Stomach (tissue), 9 donors: ENCODE data around the gene NOXO1. TPM values are rescaled to one million over a fixed set of nuclear protein-coding genes. Genes with fewer than 3 reads are reported as not detected.

Experiments
- DNase-seq, 2 donors: peaks; one replicate each; pipeline versions ENCODE4 v3.0.0 to v3.0.0-alpha.2; 2013 to 2019
- H3K27ac ChIP-seq, 5 donors: fragments of 200-600 bp in 4 of 5; sonication (generic) in 4 of 5; one replicate each; pipeline ENCODE4 v1.5.1; 2013 to 2019; ENCODE audit warnings: mild to moderate bottlenecking in 1 of 5, moderate library complexity in 1 of 5
- H3K27me3 ChIP-seq, 3 donors: fragments of 200-600 bp; sonication (generic); one replicate each; pipeline ENCODE4 v1.5.1; 2017 to 2019; ENCODE audit warnings: mixed run types in 1 of 3
- H3K36me3 ChIP-seq, 4 donors: fragments of 200-600 bp; sonication (generic); 1 replicate in 3 of 4; 2 replicates in 1 of 4; pipeline ENCODE4 v1.5.1; 2016 to 2019
- H3K4me1 ChIP-seq, 4 donors: fragments of 200-600 bp; sonication (generic); one replicate each; pipeline ENCODE4 v1.5.1; 2016 to 2019
- H3K4me3 ChIP-seq, 4 donors: fragments of 200-600 bp; sonication (generic) in 3 of 4; one replicate each; pipeline ENCODE4 v1.5.1; 2016 to 2019; ENCODE audit warnings: mild to moderate bottlenecking in 1 of 4
- H3K9me3 ChIP-seq, 4 donors: fragments of 200-600 bp; sonication (generic); one replicate each; pipeline ENCODE4 v1.5.1; 2016 to 2019
- EP300 ChIP-seq: sonication (generic); formaldehyde crosslinking; IDR thresholded peaks from one replicate; pipeline ENCODE4 v1.6.1; 2017; ENCODE audit warnings: antibody characterized with exemption
- POLR2A ChIP-seq, 4 donors: fragments of 450-650 bp; IDR thresholded peaks; one replicate each; pipeline ENCODE4 v1.6.1; 2016; ENCODE audit warnings: antibody characterized with exemption in 4 of 4, control low read depth in 2 of 4, mild to moderate bottlenecking in 1 of 4, moderate library complexity in 1 of 4
- POLR2AphosphoS5 ChIP-seq, 3 donors: sonication (generic); formaldehyde crosslinking; IDR thresholded peaks; one replicate each; pipeline ENCODE4 v1.6.1; 2016; ENCODE audit warnings: antibody characterized with exemption in 3 of 3
- WGBS, 5 donors: extraction: QIAGEN DNeasy Blood & Tissue Kit in 3 of 5; methylation state at CpG; one replicate each; pipeline versions ENCODE4 v1.1.5 to v1.1.7; 2013 to 2018; 5-methylcytosine and 5-hydroxymethylcytosine counted together
- intact Hi-C: fragments of 100-400 bp; cut with DNase I; formaldehyde crosslinking; loops from one replicate; pipeline ENCODE4 v1.15.1; 2023; ENCODE audit warnings: low total_unique reads
- polyA plus RNA-seq, 3 donors: library from polyadenylated mRNA; stranded (reverse); fragments of 200-250 nt; gene quantifications; one replicate each; pipeline ENCODE4 v1.2.3, GENCODE V29; 2013
- total RNA-seq, 5 donors: library from RNA; depleted of rRNA; stranded (reverse); fragments of >200 nt; gene quantifications; one replicate each; pipeline versions ENCODE4 v1.1.0 to v1.2.3, GENCODE V29; 2014 to 2016
- TF ChIP-seq, protein P1 (sequence below), 7 experiments: fragments of 450-650 bp in 4 of 7; fragments of 200-600 bp in 3 of 7; sonication (generic) in 3 of 7; IDR thresholded peaks; one replicate each; pipeline ENCODE4 v1.5.1; 2016 to 2019; ENCODE audit warnings: antibody characterized with exemption in 7 of 7, control low read depth in 2 of 7, mild to moderate bottlenecking in 1 of 7
- donor health status: healthy with polysubstance abuse.
- donor health status: Bipolar disorder and iron deficiency.
- donor health status: healthy.

Gene NOXO1
- total and polyA plus RNA-seq, 8 donors = 1.2 to 58.2 (median 3.0) TPM; not detected in 4

GRCh38 chr16:1991588-1991947 lies 10.3 kb upstream of the NOXO1 start:
- Histone ChIP-seq H3K27me3 (peaks cover 7 to 53% (median 35%) of the 10 kb centered on the region in 3 donors), H3K27ac (peak overlapping the region; percentile 40 to 73 (median 70)), H3K9me3 (no peaks in the 10 kb centered on the region), H3K4me3 (peak overlapping the region; percentile 38 to 45 (median 40)), H3K4me1 (peaks cover 27 to 44% (median 43%) of the 10 kb centered on the region in 4 donors), H3K36me3 (peaks cover 3 to 17% (median 9%) of the 10 kb centered on the region in 4 donors)
- no peak for DNase-seq
- 7 to 18% (median 18%) methylated on average over 10 to 22 of the region's 22 CpGs for WGBS, 5 donors
- intact Hi-C loops = no loop called here
- TF ChIP-seq POLR2A (IDR thresholded peaks at IDR 0.05) (no peak), POLR2AphosphoS5 (IDR thresholded peaks at IDR 0.05) (no peak), EP300 (no peak)
- TF ChIP-seq, protein P1, sequence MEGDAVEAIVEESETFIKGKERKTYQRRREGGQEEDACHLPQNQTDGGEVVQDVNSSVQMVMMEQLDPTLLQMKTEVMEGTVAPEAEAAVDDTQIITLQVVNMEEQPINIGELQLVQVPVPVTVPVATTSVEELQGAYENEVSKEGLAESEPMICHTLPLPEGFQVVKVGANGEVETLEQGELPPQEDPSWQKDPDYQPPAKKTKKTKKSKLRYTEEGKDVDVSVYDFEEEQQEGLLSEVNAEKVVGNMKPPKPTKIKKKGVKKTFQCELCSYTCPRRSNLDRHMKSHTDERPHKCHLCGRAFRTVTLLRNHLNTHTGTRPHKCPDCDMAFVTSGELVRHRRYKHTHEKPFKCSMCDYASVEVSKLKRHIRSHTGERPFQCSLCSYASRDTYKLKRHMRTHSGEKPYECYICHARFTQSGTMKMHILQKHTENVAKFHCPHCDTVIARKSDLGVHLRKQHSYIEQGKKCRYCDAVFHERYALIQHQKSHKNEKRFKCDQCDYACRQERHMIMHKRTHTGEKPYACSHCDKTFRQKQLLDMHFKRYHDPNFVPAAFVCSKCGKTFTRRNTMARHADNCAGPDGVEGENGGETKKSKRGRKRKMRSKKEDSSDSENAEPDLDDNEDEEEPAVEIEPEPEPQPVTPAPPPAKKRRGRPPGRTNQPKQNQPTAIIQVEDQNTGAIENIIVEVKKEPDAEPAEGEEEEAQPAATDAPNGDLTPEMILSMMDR (IDR thresholded peaks at IDR 0.05) = no peak

DNA sequence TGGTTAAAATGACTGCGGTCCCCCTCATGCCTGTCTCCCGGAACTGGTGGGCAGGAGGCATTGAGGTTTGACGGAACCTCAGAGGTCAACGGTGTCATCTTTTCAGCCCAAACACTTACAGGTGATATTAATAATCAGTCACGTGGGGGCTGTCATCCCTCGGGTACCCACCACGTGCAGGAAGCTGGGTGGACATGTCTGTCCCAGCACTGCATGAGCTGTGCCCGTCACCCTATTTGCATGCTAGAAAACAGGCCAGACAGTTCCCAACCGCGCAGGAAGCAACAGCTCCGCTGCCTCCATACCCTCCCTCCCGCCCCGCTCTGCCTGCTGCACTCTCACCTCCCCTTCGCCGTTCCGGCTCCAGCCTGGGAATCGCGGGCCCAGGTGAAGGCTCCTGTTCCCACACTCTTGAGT lies 9.9 kb upstream of the NOXO1 start:
- peak in 1 of 2 donors; percentile 51 for DNase-seq
- intact Hi-C loops = no loop called here
- H3K4me3 ChIP-seq = peak overlapping the region; percentile 30 to 45 (median 40)
- peaks cover 7 to 17% (median 13%) of the 10 kb centered on the region in 4 donors for H3K36me3 ChIP-seq
- H3K9me3 ChIP-seq = no peaks in the 10 kb centered on the region
- peaks cover 27 to 44% (median 42%) of the 10 kb centered on the region in 4 donors for H3K4me1 ChIP-seq
- no peak for TF ChIP-seq EP300
- peak in 1 of 3 donors; percentile 24 for TF ChIP-seq POLR2AphosphoS5 (IDR thresholded peaks at IDR 0.05)
- H3K27ac ChIP-seq = peak overlapping the region in 3 of 5 donors; percentile 70 to 73 (median 71)
- WGBS, 5 donors = 0 to 11% (median 9%) methylated on average over 3 to 18 of the region's 18 CpGs
- H3K27me3 ChIP-seq = peaks cover 7 to 53% (median 35%) of the 10 kb centered on the region in 3 donors

DNA sequence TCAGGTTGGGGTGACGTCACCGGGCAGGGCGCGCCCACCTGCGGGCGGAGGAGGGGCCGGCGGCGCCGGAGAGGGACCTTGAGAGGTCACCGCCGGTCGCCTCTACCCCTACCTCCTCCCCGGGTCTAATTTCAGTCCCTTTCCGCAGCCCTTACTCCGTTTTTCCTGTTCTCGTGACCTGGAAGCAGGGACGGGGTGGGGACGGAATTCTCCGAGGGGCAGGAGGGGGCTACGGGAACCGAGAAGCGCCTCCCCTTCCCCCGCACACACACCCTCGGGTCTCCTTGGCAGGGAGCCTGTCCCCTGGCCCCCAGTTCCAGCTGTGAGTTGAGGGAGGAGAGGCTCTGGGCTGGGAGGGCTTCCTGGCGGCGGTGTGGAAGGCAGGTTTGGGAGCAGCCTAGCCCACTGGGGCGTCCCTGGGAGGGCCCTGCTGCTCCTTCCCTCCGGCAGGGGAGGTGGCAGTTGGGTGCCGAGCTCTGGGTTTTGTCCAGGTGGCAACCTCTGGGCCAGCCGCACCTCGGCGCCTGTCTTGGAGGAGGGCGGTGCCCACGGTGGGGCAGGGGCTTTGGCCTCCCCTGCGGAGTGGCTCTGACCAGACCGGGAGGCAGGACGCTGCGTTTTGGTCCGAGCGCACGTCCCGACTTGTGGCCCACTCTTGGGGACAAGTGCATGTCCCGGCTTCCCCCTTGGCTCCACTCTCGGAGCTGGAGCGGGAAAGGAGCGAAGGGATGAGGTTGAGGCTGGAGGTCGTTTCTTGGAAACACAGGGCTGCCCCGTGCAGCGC lies 9.3 kb upstream of the NOXO1 start:
- Histone ChIP-seq H3K4me3 (peak overlapping the region; percentile 19 to 38 (median 32)), H3K4me1 (peaks cover 27 to 49% (median 47%) of the 10 kb centered on the region in 4 donors), H3K27ac (peak overlapping the region in 3 of 5 donors; percentile 23 to 71 (median 44)), H3K36me3 (peaks cover 13 to 19% (median 19%) of the 10 kb centered on the region in 4 donors), H3K9me3 (no peaks in the 10 kb centered on the region), H3K27me3 (peaks cover 7 to 53% (median 35%) of the 10 kb centered on the region in 3 donors)
- 0 to 4% (median 3%) methylated on average over 31 to 50 of the region's 50 CpGs for WGBS, 5 donors
- DNase-seq = peak; percentile 60 to 83
- intact Hi-C loops = no loop called here
- no peak for TF ChIP-seq EP300
- TF ChIP-seq POLR2A (IDR thresholded peaks at IDR 0.05) = no peak
- TF ChIP-seq, protein P1 (IDR thresholded peaks at IDR 0.05) = no peak
- no peak for TF ChIP-seq POLR2AphosphoS5 (IDR thresholded peaks at IDR 0.05)

DNA sequence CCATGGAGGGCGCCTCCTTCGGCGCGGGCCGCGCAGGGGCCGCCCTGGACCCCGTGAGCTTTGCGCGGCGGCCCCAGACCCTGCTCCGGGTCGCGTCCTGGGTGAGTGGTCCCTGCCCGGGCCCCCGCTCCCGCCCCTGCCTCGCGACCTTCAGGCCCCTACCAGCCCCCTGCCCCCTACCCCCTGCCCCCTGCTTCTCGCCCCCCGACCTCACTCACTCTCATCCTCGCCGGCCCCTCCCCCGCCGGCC lies 8.8 kb upstream of the NOXO1 start:
- intact Hi-C loops = no loop called here
- Histone ChIP-seq H3K36me3 (peaks cover 14 to 23% (median 21%) of the 10 kb centered on the region in 4 donors), H3K4me3 (peak overlapping the region; percentile 19 to 38 (median 32)), H3K27me3 (peaks cover 7 to 53% (median 35%) of the 10 kb centered on the region in 3 donors), H3K4me1 (peaks cover 31 to 54% (median 52%) of the 10 kb centered on the region in 4 donors), H3K9me3 (no peaks in the 10 kb centered on the region), H3K27ac (peak overlapping the region in 1 of 5 donors; percentile 44)
- TF ChIP-seq, protein P1 (IDR thresholded peaks at IDR 0.05) = no peak
- TF ChIP-seq EP300 (no peak), POLR2AphosphoS5 (IDR thresholded peaks at IDR 0.05) (no peak), POLR2A (IDR thresholded peaks at IDR 0.05) (no peak)
- 0 to 5% (median 0%) methylated on average over 2 to 22 of the region's 25 CpGs for WGBS, 5 donors
- DNase-seq = no peak
